Breast epithelium (tissue), 4 donors: Measurements from ENCODE around the gene CSHL1. TPM values are rescaled to one million over a fixed set of nuclear protein-coding genes. Genes with fewer than 3 reads are reported as not detected.
A peak's percentile ranks its signal among the peaks of the same experiment; 100 is the strongest.

Experiments used
- DNase-seq, 2 donors: peaks; one replicate each; pipeline ENCODE4 v3.0.0-alpha.2; 2019; ENCODE audit warnings: low spot score in 2 of 2
- H3K27ac ChIP-seq, 2 donors: fragments of 200-600 bp; sonication (generic) in 1 of 2; one replicate each; pipeline ENCODE4 v1.5.1; 2016 to 2019; ENCODE audit warnings: mild to moderate bottlenecking in 1 of 2
- H3K27me3 ChIP-seq, 2 donors: fragments of 200-600 bp; sonication (generic) in 1 of 2; one replicate each; pipeline versions ENCODE4 v1.5.1 to v1.6.0; 2017 to 2019; ENCODE audit warnings: control low read depth in 1 of 2, mild to moderate bottlenecking in 1 of 2
- H3K36me3 ChIP-seq: fragments of 200-600 bp; one replicate; pipeline ENCODE4 v1.5.1; 2019
- H3K4me1 ChIP-seq, 2 donors: fragments of 200-600 bp; sonication (generic); one replicate each; pipeline ENCODE4 v1.5.1; 2016 to 2019; ENCODE audit warnings: control low read depth in 1 of 2
- H3K4me3 ChIP-seq, 3 donors: fragments of 200-600 bp; sonication (generic); 1 replicate in 2 of 3; 2 replicates in 1 of 3; pipeline ENCODE4 v1.5.1; 2016 to 2019; ENCODE audit warnings: mild to moderate bottlenecking in 3 of 3, moderate library complexity in 2 of 3
- H3K9me3 ChIP-seq, 2 donors: fragments of 200-600 bp; sonication (generic) in 1 of 2; one replicate each; pipeline ENCODE4 v1.5.1; 2016 to 2019; ENCODE audit warnings: control low read depth in 1 of 2
- POLR2A ChIP-seq: fragments of 450-650 bp; IDR thresholded peaks from one replicate; pipeline ENCODE4 v1.6.1; 2016; ENCODE audit warnings: antibody characterized with exemption, mild to moderate bottlenecking, moderate library complexity
- POLR2AphosphoS5 ChIP-seq, 3 donors: sonication (generic); formaldehyde crosslinking; IDR thresholded peaks; one replicate each; pipeline ENCODE4 v1.6.1; 2017; ENCODE audit warnings: antibody characterized with exemption in 3 of 3
- intact Hi-C: fragments of 100-400 bp; cut with DNase I; formaldehyde crosslinking; loops from one replicate; pipeline ENCODE4 v1.15.1; 2023; ENCODE audit warnings: low total_unique reads
- total RNA-seq, 3 donors: library from RNA; depleted of rRNA; stranded (reverse); fragments of >200 nt; gene quantifications; one replicate each; pipeline ENCODE4 v1.1.0, GENCODE V29; 2016
- TF ChIP-seq, protein P1 (sequence below), 3 donors: fragments of 450-650 bp; IDR thresholded peaks; one replicate each; pipeline ENCODE4 v1.5.1; 2016 to 2017; ENCODE audit warnings: antibody characterized with exemption in 3 of 3, mild to moderate bottlenecking in 3 of 3, moderate library complexity in 3 of 3

Gene CSHL1
- total RNA-seq, 3 donors from 2014 or later: not detected

DNA sequence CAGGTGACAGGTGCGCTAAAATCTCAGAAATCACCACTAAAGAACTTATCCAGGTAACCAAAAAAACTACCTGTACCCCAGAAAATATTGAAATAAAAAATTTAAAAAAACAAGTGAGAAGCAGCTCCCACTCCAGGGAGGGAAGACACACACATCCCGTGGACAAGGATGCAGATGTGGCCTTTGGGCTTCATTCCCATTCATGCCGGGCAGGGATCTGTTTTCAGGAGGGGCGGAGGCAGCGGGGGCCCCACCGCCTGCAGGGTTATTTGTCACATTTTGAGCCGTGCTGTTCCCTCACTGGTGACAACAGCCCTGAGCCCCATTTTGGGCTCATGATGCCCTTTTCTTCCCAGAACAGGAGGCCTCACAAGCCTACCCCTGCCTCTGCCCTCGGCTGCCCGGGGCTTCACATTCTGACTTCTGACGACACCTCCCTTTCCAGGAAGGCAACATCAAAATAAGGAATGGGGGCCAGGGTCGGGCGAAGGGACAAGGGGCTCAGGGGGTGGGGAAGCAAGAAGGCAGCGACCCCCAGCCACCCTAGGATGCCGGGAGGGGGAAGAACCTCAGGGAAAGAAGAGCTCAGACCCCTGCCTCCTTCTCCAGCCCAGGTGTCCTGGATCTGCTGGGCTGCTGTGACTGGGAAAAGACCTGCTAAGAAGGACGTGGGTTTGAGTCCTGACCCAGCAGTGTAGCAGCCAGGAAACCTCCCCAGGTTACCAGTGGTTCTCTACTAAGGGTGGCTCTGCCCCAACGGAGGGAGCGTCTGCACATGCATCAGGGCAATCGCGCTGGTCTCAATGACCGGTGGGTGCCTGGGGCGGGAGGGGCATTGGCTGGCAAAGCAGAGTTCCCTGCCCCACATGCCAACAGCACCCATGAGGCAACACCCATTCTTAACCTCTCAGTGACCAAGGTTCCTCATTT is 23.4 kb upstream of the CSHL1 start:
- TF ChIP-seq, protein P1, sequence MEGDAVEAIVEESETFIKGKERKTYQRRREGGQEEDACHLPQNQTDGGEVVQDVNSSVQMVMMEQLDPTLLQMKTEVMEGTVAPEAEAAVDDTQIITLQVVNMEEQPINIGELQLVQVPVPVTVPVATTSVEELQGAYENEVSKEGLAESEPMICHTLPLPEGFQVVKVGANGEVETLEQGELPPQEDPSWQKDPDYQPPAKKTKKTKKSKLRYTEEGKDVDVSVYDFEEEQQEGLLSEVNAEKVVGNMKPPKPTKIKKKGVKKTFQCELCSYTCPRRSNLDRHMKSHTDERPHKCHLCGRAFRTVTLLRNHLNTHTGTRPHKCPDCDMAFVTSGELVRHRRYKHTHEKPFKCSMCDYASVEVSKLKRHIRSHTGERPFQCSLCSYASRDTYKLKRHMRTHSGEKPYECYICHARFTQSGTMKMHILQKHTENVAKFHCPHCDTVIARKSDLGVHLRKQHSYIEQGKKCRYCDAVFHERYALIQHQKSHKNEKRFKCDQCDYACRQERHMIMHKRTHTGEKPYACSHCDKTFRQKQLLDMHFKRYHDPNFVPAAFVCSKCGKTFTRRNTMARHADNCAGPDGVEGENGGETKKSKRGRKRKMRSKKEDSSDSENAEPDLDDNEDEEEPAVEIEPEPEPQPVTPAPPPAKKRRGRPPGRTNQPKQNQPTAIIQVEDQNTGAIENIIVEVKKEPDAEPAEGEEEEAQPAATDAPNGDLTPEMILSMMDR (IDR thresholded peaks at IDR 0.05): no peak
- TF ChIP-seq POLR2A (no peak), POLR2AphosphoS5 (IDR thresholded peaks at IDR 0.05) (no peak)
- Histone ChIP-seq H3K36me3 (no peaks in the 10 kb centered on the region), H3K9me3 (no peaks in the 10 kb centered on the region), H3K27ac (no peak overlapping the region), H3K27me3 (no peaks in the 10 kb centered on the region), H3K4me1 (no peaks in the 10 kb centered on the region), H3K4me3 (no peak overlapping the region)
- DNase-seq: no peak
- intact Hi-C loops: no loop called here

DNA sequence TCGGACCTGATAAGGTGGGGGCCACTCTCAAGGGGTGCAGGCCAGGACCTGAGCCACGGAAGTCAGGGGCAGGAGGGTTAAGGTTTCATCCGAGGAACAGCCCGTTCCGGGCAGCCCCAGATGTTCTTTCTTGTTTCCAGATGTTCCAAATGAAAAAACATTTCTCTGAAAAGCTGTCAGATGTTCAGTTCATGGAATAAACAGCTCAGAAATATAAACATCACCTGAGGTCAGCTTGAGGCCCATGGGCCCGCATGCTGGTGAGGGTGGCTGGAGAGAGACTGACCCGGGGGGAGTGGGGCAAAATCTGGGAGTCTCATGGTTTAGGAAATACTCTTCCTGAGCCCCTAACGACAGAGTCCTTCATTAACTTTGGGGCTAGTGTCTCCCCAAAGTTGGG is 22.5 kb upstream of the CSHL1 start:
- no peaks in the 10 kb centered on the region for H3K4me1 ChIP-seq
- H3K4me3 ChIP-seq: no peak overlapping the region
- H3K9me3 ChIP-seq: no peaks in the 10 kb centered on the region
- no peak for TF ChIP-seq POLR2A
- no peak overlapping the region for H3K27ac ChIP-seq
- no peaks in the 10 kb centered on the region for H3K36me3 ChIP-seq
- no peak for DNase-seq
- H3K27me3 ChIP-seq: no peaks in the 10 kb centered on the region
- intact Hi-C loops: no loop called here

DNA sequence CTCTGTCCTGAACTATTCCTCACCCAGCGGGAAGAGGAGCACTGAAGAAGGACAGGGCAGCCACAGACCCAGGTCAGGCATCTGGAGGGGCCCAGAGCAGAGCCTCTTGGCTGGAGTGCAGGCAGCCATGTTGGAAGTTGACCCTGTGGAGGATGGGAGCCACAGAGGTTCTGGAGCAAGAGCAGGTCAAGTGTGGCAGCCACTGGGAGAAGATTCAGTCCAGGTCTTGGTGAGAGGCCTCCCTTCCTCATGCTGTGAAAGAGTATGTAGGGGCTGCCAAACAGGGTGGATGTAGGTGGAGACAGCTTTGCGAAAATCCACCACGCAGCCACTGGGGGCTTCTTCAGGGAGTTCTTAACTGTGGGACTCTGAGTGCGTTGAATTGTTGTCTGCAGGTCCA is 21.7 kb upstream of the CSHL1 start:
- intact Hi-C loops: no loop called here
- TF ChIP-seq POLR2A: no peak
- TF ChIP-seq POLR2AphosphoS5 (IDR thresholded peaks at IDR 0.05): no peak
- TF ChIP-seq, protein P1 (IDR thresholded peaks at IDR 0.05): no peak

DNA sequence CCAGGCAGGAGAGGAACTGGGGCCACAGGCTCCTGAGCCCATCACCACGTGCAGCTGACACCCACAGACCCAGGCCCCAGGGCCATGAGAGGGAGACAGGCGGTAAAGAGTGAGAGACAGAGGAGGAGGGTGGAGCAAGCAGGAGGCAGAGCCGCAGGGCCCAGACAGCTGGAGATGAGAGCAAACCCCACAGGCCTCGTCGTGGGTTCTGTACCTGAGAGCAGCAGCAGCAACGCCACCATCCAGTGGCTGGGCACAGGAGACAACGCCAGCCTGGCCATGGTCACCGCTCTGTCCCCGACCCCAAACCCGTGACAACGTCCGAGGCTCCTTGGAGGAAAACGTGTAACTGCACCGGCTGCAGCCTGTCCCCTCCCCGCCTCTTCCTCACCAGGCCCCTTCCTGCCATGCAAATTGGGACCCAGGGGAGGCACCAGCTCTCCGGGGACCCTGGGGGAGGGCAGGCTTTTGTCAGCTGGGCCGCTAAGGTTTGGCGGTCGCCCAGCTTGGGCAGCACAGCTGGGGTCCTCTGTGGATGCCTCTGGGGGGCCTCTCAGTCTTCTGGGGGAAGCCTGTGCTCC is 21.0 kb upstream of the CSHL1 start, which contains the start of gene CD79B:
Gene CD79B (minus strand): TSS at position 351 of the 581 bp plus-strand sequence. CDS start 70 bp downstream, at position 281.
- Histone ChIP-seq H3K4me1 (no peaks in the 10 kb centered on the region), H3K36me3 (no peaks in the 10 kb centered on the region), H3K4me3 (peak within 1 kb of the TSS in 2 of 3 donors; percentile 11 to 49), H3K27ac (peak within 1 kb of the TSS; percentile 60 to 75), H3K9me3 (no peaks in the 10 kb centered on the region), H3K27me3 (no peaks in the 10 kb centered on the region)
- DNase-seq: no peak
- TF ChIP-seq POLR2A (no peak), POLR2AphosphoS5 (IDR thresholded peaks at IDR 0.05) (no peak)
- TF ChIP-seq, protein P1 (IDR thresholded peaks at IDR 0.05): no peak
- intact Hi-C loops: no loop called here

More for the DNA sequence above, 21.7 kb upstream of the CSHL1 start:
- Histone ChIP-seq H3K27ac (no peak overlapping the region), H3K4me1 (no peaks in the 10 kb centered on the region), H3K4me3 (no peak overlapping the region), H3K27me3 (no peaks in the 10 kb centered on the region), H3K36me3 (no peaks in the 10 kb centered on the region), H3K9me3 (no peaks in the 10 kb centered on the region)
- DNase-seq: no peak

DNA sequence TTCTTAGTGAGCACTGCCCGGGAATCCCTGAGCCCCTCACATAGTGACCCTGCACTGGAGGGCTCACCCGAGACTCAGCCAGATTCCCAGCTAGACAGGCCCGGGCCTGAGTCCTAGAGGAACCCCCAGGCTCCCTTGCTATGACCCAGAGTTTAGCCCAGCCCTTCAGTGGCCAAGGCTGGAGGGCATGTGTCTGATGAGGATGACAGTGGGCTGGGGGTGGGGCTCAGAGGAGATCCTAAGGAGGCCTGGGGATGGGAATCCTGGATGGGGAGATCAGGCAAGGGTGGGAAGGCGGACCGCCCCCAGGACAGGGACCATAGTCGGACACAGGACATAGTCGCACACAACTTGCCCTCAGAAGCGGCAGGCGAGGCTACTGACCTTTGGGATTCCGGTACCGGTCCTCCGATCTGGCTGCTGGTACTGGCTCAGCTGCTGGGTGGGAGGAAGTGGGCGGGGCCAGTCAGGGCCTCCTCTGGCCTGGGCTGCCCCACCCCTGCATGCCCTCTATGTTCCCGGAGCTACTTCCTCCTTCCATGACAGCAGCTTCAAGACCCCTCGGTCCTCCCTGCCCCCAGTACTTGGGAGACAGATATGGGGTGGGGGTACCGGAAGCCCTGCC is 20.0 kb upstream of the CSHL1 start:
- H3K27me3 ChIP-seq: no peaks in the 10 kb centered on the region
- H3K27ac ChIP-seq: peak overlapping the region; percentile 60 to 75
- H3K4me3 ChIP-seq: peak overlapping the region in 2 of 3 donors; percentile 11 to 49
- DNase-seq: peak in 1 of 2 donors; percentile 30
- H3K9me3 ChIP-seq: no peaks in the 10 kb centered on the region
- intact Hi-C loops: no loop called here
- H3K4me1 ChIP-seq: no peaks in the 10 kb centered on the region
- TF ChIP-seq POLR2AphosphoS5 (IDR thresholded peaks at IDR 0.05) (no peak), POLR2A (no peak)
- TF ChIP-seq, protein P1 (IDR thresholded peaks at IDR 0.05): no peak
- H3K36me3 ChIP-seq: no peaks in the 10 kb centered on the region
